ENCODE results near the gene PDLIM4. TPM values are rescaled to one million over a fixed set of nuclear protein-coding genes. Genes with fewer than 3 reads are reported as not detected.

The PDLIM4 gene
- polyA plus RNA-seq, 1 donor (not counting 4 experiments of a cell fraction or from before 2014, with no cell fraction given): 38.3 TPM

DNA sequence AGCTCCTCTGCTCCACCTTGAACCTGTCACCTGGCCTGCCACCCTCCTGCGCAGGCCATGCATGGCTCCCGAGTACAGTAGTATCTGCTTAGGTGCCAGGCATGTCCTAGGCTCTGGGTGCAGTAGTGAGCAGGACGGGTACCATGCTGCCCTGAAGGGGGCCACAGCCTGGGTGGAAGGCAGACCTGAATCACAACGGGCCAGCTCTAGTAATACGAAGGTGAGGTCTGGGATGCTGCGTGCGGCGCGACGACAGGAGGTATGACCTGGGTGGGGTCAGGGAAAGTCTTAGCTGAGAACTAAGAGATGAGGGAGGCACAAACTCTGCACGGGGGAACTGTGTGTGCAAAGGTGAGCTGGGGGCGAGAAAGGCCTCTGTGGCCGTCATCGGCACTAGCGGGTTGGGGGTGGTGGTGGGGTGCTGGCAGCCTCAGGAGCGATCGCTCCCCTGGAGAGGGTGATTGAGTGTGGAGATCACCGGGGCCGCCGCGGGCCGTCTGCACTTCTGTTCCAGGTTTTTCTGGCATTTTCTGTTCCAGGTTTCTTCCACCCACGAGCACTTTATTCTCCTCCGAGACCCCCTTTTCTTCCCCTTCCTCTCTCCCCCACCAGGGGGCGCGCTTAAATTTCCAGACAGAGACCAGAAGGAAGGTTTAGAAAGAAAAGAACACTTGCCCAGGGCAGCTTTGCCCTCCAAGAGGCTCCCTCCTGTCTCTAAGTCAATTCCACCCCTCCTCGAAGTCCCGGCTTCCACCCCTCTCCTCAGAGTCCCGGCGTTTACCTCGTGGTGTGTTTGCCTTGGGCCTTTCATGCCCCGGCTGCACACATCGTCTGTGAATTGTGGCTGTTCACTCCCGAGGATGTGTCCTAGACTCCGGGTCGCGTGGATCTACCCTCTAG, 15.1 kb downstream of the PDLIM4 start:
- H3K9me1 ChIP-seq (ENCODE audit: control insufficient read depth, extremely low read depth, insufficient read depth, low read length): peaks cover 3% of the 10 kb centered on the region
- no peak overlapping the region for H3K9ac ChIP-seq (ENCODE audit: control insufficient read depth, extremely low read depth, insufficient read depth, low read length)
- H3K27me3 ChIP-seq (ENCODE audit: control insufficient read depth, extremely low read depth, insufficient read depth, low read length): no peaks in the 10 kb centered on the region
- dilution Hi-C loops (cut with MboI; ENCODE audit: extremely low pct_ligation_motif_present, low sequenced_read_pairs): no loop called here
- no peak overlapping the region for H3K27ac ChIP-seq (ENCODE audit: control insufficient read depth, insufficient read depth, low read length)
- peak; percentile 44 for FAIRE-seq
- H3K4me2 ChIP-seq (ENCODE audit: control insufficient read depth, extremely low read depth, insufficient read depth, low read depth, low read length): peak overlapping the region; percentile 23
- H3K4me3 ChIP-seq (ENCODE audit: control insufficient read depth in 2 of 3, extremely low read depth in 1 of 3, insufficient read depth in 2 of 3, low read depth in 1 of 3, low read length in 3 of 3): no peak overlapping the region
- H2AFZ ChIP-seq (ENCODE audit: control insufficient read depth, low read length): no peak overlapping the region
- H3K9me3 ChIP-seq (ENCODE audit: control insufficient read depth, low read depth, low read length): no peaks in the 10 kb centered on the region
- peaks cover 2% of the 10 kb centered on the region for H4K20me1 ChIP-seq (ENCODE audit: control insufficient read depth, extremely low read depth, insufficient read depth, low read length)
- peaks cover 19 to 39% of the 10 kb centered on the region in 2 experiments for H3K36me3 ChIP-seq (ENCODE audit: control insufficient read depth in 2 of 2, extremely low read depth in 1 of 2, insufficient read depth in 2 of 2, low read length in 2 of 2)
- TF ChIP-seq, protein P1, sequence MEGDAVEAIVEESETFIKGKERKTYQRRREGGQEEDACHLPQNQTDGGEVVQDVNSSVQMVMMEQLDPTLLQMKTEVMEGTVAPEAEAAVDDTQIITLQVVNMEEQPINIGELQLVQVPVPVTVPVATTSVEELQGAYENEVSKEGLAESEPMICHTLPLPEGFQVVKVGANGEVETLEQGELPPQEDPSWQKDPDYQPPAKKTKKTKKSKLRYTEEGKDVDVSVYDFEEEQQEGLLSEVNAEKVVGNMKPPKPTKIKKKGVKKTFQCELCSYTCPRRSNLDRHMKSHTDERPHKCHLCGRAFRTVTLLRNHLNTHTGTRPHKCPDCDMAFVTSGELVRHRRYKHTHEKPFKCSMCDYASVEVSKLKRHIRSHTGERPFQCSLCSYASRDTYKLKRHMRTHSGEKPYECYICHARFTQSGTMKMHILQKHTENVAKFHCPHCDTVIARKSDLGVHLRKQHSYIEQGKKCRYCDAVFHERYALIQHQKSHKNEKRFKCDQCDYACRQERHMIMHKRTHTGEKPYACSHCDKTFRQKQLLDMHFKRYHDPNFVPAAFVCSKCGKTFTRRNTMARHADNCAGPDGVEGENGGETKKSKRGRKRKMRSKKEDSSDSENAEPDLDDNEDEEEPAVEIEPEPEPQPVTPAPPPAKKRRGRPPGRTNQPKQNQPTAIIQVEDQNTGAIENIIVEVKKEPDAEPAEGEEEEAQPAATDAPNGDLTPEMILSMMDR (optimal IDR thresholded peaks at IDR 0.05 in 1 of 3, IDR thresholded peaks at IDR 0.05 in 1 of 3, conservative IDR thresholded peaks at IDR 0.05 in 1 of 3; ENCODE audit: extremely low read depth in 1 of 3, insufficient read depth in 2 of 3, low read length in 3 of 3): peak in 2 of 3 experiments; percentile 77 to 79
- TF ChIP-seq EZH2 (IDR thresholded peaks at IDR 0.05; ENCODE audit: low read length): no peak
- no peak for DNase-seq (ENCODE audit: low read depth, low spot score)
- peaks cover 17% of the 10 kb centered on the region for H3K4me1 ChIP-seq (ENCODE audit: control insufficient read depth, extremely low read depth, insufficient read depth, low read length)
- no peaks in the 10 kb centered on the region for H3K79me2 ChIP-seq (ENCODE audit: control insufficient read depth, insufficient read depth, low read length)

DNA sequence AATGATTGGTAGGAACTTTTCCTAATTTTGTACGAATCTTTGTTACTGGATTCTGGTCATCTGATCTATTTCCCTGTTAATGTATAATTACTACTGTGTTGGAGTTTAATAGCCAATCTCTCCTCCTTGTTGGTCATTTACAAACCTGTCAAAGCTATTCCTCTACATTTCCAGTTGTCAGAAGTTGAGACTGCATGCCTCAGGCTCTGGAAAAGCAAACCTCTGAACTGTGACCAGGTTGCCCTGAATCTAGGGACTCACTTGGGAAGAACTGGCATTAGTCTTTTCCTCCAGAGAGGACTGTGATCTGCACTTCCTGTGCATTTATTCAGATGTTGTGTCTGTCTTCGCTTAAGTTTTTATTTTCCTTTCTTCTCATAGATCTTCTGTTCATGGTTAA, 16.1 kb downstream of the PDLIM4 start:
- Histone ChIP-seq H3K4me1 (ENCODE audit: control insufficient read depth, extremely low read depth, insufficient read depth, low read length) (peaks cover 17% of the 10 kb centered on the region), H3K27me3 (ENCODE audit: control insufficient read depth, extremely low read depth, insufficient read depth, low read length) (no peaks in the 10 kb centered on the region), H3K27ac (ENCODE audit: control insufficient read depth, insufficient read depth, low read length) (no peak overlapping the region), H3K36me3 (ENCODE audit: control insufficient read depth in 2 of 2, extremely low read depth in 1 of 2, insufficient read depth in 2 of 2, low read length in 2 of 2) (peaks cover 16 to 29% of the 10 kb centered on the region in 2 experiments), H3K9ac (ENCODE audit: control insufficient read depth, extremely low read depth, insufficient read depth, low read length) (peak overlapping the region; percentile 14), H3K4me2 (ENCODE audit: control insufficient read depth, extremely low read depth, insufficient read depth, low read depth, low read length) (no peak overlapping the region), H2AFZ (ENCODE audit: control insufficient read depth, low read length) (no peak overlapping the region), H3K79me2 (ENCODE audit: control insufficient read depth, insufficient read depth, low read length) (no peaks in the 10 kb centered on the region), H4K20me1 (ENCODE audit: control insufficient read depth, extremely low read depth, insufficient read depth, low read length) (peaks cover 2% of the 10 kb centered on the region), H3K4me3 (ENCODE audit: control insufficient read depth in 2 of 3, extremely low read depth in 1 of 3, insufficient read depth in 2 of 3, low read depth in 1 of 3, low read length in 3 of 3) (no peak overlapping the region), H3K9me3 (ENCODE audit: control insufficient read depth, low read depth, low read length) (no peaks in the 10 kb centered on the region), H3K9me1 (ENCODE audit: control insufficient read depth, extremely low read depth, insufficient read depth, low read length) (peaks cover 3% of the 10 kb centered on the region)
- DNase-seq (ENCODE audit: low read depth, low spot score) (no peak), FAIRE-seq (no peak)
- TF ChIP-seq, protein P1 (optimal IDR thresholded peaks at IDR 0.05 in 1 of 3, IDR thresholded peaks at IDR 0.05 in 1 of 3, conservative IDR thresholded peaks at IDR 0.05 in 1 of 3; ENCODE audit: extremely low read depth in 1 of 3, insufficient read depth in 2 of 3, low read length in 3 of 3): no peak
- no peak for TF ChIP-seq EZH2 (IDR thresholded peaks at IDR 0.05; ENCODE audit: low read length)
- dilution Hi-C loops (cut with MboI; ENCODE audit: extremely low pct_ligation_motif_present, low sequenced_read_pairs): no loop called here

Measured in keratinocyte (primary cell).